Prostate gland (tissue), 2 donors: Measurements from ENCODE around the gene DNAH3.

Experiments
- POLR2A ChIP-seq: fragments of 450-650 bp; IDR thresholded peaks from one replicate; pipeline ENCODE4 v1.6.1; 2016; ENCODE audit warnings: antibody characterized with exemption, mild to moderate bottlenecking
- TF ChIP-seq, protein P1 (sequence below), 4 experiments: fragments of 200-600 bp in 2 of 4; fragments of 450-650 bp in 2 of 4; sonication (generic) in 2 of 4; IDR thresholded peaks; 1 replicate in 3 of 4; 2 replicates in 1 of 4; pipeline ENCODE4 v1.5.1; 2016 to 2019; ENCODE audit warnings: antibody characterized with exemption in 4 of 4, mild to moderate bottlenecking in 2 of 4, moderate library complexity in 2 of 4

DNA sequence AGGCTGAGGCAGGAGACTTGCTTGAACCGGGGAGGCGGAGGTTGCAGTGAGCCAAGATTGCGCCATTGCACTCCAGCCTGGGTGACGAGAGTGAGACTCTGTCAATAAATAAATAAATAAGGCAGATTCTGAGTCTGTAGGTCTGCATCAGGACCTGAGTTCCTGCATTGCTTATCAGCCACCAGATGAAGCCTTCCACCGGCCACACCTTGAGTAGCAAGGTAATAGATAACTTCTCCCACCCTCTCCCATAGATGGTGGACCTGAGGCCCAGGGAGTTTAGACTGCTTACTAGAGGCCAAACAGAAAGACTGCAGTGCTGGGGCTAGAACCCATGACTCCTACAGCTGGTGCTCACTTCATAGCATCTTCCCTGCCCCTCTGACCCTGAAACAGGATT, 38.7 kb upstream of the DNAH3 start:
- TF ChIP-seq, protein P1, sequence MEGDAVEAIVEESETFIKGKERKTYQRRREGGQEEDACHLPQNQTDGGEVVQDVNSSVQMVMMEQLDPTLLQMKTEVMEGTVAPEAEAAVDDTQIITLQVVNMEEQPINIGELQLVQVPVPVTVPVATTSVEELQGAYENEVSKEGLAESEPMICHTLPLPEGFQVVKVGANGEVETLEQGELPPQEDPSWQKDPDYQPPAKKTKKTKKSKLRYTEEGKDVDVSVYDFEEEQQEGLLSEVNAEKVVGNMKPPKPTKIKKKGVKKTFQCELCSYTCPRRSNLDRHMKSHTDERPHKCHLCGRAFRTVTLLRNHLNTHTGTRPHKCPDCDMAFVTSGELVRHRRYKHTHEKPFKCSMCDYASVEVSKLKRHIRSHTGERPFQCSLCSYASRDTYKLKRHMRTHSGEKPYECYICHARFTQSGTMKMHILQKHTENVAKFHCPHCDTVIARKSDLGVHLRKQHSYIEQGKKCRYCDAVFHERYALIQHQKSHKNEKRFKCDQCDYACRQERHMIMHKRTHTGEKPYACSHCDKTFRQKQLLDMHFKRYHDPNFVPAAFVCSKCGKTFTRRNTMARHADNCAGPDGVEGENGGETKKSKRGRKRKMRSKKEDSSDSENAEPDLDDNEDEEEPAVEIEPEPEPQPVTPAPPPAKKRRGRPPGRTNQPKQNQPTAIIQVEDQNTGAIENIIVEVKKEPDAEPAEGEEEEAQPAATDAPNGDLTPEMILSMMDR (IDR thresholded peaks at IDR 0.05), result no peak
- TF ChIP-seq POLR2A, result no peak
